GM12875 (cell line): Measurements from ENCODE around the gene SH3PXD2A.

ENCODE experiments used
- H3K4me3 ChIP-seq: one replicate; pipeline ENCODE4 v1.5.1; 2011; ENCODE audit warnings: low read depth, low read length, control low read depth
- TF ChIP-seq, protein P1 (sequence below): IDR thresholded peaks from 2 replicates; pipeline ENCODE4 v1.5.1; 2011; ENCODE audit warnings: low read depth, mild to moderate bottlenecking, control low read depth, inconsistent platforms, low read length, moderate library complexity, borderline replicate concordance; ENCODE audit not compliant: insufficient read depth

SH3PXD2A gene

DNA sequence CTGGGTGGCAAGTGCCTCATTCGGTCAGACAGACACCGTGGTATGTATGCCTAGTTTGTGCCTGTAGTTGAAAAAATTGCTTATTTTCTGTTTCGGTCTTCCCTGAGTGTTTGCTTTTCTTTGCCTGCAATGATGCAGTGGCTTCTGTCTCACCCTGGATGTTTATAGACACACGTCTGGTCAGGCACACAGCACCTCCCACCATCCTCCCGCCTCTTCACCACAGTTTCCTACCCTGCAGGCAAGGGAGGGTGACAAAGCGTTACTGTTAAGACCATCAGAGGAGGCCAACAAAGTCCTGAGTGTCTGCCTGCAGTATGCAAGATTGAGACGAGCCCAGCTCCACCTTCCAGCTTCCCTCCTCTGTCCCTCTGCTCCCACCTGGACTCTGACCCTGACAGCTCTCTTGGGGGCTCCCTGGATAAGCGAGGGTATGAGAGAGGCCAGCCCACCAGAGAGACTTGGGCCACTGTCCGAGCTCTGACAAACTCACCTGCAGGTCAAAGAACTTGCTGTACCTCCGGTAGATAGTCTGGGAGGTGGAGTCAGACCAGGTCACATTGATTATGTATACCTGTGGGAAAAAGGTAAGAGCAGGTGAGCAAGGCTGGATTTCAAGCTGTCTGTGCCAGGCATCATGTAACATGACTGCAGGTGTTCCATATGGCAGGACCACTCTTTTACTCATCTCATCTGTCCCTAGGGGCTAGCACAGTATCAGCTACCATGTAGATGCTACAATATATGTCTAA is 54.4 kb downstream of the SH3PXD2A start:
- H3K4me3 ChIP-seq: no peak overlapping the region
- TF ChIP-seq, protein P1, sequence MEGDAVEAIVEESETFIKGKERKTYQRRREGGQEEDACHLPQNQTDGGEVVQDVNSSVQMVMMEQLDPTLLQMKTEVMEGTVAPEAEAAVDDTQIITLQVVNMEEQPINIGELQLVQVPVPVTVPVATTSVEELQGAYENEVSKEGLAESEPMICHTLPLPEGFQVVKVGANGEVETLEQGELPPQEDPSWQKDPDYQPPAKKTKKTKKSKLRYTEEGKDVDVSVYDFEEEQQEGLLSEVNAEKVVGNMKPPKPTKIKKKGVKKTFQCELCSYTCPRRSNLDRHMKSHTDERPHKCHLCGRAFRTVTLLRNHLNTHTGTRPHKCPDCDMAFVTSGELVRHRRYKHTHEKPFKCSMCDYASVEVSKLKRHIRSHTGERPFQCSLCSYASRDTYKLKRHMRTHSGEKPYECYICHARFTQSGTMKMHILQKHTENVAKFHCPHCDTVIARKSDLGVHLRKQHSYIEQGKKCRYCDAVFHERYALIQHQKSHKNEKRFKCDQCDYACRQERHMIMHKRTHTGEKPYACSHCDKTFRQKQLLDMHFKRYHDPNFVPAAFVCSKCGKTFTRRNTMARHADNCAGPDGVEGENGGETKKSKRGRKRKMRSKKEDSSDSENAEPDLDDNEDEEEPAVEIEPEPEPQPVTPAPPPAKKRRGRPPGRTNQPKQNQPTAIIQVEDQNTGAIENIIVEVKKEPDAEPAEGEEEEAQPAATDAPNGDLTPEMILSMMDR: no peak

DNA sequence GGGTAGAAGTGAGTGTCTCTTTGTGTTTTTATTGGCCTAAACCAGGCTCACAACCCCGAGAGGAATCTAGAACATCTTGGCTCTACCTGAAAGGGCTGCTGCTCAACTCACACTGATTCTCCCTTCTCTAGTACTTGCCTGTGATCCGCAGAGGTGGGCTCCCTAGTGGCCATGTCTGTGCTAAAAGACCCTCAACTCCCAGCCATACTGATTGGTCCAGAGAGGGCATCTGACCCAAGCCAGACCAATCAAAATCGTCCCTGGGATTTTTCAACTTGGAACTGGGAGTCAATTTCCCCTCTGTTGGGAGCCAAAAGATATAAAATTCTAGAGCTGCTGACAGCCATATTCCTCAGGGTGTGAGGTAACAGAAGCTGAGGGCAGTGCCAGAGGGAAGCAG is 55.3 kb downstream of the SH3PXD2A start:
- H3K4me3 ChIP-seq: no peak overlapping the region
- TF ChIP-seq, protein P1: no peak

DNA sequence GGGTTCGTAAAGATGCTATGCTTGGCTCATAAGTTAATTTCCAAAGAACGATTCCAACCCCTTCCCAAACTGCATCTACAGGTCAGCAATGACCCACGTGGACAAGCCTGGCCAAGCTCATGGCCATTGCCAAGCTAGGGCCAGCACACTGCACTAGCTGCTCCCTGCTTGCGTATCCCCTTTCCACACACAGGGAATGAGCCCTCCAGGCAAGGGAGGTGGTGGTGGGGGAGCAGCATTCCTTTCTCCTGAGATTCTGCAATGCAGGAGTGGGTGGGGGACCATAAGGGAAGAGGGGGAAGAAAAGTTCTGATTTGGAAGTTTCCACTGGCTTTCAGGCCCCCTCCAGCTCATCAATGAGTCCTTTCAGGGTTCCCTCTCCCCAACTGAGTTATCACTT is 56.0 kb downstream of the SH3PXD2A start:
- TF ChIP-seq, protein P1: no peak

DNA sequence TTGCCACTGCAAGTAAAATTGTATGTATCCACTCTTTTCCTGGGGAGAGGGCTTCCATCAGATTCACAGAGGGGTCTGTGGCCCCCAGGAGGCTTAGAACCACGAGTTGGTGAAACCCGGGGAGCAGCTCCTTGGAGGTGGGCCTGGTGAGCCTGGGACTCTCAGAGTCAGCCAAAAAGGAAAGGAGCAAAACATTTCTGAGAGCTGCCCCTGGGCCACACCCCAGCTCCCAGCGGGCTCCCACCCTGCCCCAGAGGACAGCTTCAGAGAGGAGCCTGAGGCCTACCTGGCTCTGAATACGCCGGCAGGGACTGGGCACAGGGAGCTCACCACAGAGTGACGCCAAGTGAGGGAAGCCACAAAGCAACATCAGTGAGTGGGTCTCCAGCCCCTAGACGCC is 56.9 kb downstream of the SH3PXD2A start:
- no peak overlapping the region for H3K4me3 ChIP-seq
- TF ChIP-seq, protein P1: no peak

More for the DNA sequence above, 56.0 kb downstream of the SH3PXD2A start:
- H3K4me3 ChIP-seq: no peak overlapping the region

DNA sequence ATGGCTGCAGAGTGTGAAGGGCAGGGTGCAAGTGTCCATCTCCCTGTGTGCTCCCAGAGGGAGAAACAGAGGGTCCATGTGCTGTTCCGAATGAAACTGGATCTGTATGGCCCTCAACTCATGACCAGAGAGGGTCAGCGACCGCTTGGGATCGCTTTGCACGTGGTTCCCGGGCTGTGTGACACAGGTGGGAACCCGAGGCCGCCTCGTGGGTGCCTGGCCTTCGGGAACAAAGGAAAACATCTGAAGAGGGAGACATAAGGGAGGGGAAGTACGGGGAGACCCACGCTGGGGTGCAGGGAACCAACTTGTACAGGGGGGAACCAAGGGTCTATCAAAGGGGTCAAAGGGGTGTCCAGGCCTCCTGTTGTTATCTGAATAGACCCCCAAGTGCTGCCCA is 57.5 kb downstream of the SH3PXD2A start:
- no peak overlapping the region for H3K4me3 ChIP-seq
- TF ChIP-seq, protein P1: no peak

DNA sequence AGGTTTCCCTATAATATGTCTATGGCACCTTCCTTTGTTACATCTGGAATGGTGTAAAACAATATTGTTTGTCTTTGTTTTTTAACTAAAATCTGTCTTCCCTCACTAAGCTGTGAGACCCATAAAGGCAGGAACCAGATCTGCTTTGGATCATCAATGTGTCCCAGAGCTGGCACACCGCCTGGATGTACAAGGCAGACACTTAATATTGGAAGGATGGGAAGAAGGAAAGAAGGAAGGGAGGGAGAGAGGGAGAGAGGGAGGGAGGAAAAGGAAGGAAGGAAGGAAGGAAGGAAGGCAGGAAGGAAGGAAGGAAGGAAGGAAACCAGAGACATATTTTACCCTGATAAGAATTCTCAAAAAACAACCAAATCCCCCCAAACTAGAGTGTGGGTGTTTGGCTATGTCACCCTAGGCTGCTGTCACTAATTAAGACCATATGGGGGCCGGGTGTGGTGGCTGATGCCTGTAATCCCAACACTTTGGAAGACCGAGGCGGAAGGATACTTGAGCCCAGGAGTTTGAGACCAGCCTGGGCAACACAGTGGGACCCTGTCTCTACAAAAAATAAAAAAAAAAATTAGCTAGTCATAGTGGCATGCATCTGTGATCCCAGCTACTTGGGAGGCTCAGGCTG is 59.6 kb downstream of the SH3PXD2A start:
- TF ChIP-seq, protein P1: no peak
- H3K4me3 ChIP-seq: no peak overlapping the region

DNA sequence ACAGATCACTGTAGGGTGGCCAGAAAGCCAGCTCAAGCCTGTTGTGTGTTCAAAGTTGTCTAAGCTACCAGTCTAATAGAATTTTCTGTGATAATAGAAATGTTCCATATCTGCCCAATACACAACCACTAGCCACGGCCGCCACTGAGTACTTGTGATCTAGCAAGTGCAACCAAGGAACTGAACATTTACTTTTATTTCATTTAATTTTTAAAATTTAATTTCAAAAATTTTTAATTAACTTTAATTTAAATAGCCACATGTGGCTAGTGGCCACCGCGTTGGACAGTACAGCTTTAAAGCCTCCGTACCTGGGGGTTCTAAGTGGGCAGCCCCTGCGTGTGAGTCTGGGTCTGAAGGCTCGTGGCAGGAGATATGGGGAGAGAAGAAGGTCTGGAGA is 60.4 kb downstream of the SH3PXD2A start:
- no peak overlapping the region for H3K4me3 ChIP-seq
- TF ChIP-seq, protein P1: no peak
